ENCODE results near the gene CACNB2. TPM values are rescaled to one million over a fixed set of nuclear protein-coding genes. Genes with fewer than 3 reads are reported as not detected.

The CACNB2 gene
- total RNA-seq, 4 donors from 2014 or later: 0.81 to 13.9 (median 4.5) TPM

- TF ChIP-seq POLR2A (IDR thresholded peaks at IDR 0.05): no peak
- TF ChIP-seq, protein P1, sequence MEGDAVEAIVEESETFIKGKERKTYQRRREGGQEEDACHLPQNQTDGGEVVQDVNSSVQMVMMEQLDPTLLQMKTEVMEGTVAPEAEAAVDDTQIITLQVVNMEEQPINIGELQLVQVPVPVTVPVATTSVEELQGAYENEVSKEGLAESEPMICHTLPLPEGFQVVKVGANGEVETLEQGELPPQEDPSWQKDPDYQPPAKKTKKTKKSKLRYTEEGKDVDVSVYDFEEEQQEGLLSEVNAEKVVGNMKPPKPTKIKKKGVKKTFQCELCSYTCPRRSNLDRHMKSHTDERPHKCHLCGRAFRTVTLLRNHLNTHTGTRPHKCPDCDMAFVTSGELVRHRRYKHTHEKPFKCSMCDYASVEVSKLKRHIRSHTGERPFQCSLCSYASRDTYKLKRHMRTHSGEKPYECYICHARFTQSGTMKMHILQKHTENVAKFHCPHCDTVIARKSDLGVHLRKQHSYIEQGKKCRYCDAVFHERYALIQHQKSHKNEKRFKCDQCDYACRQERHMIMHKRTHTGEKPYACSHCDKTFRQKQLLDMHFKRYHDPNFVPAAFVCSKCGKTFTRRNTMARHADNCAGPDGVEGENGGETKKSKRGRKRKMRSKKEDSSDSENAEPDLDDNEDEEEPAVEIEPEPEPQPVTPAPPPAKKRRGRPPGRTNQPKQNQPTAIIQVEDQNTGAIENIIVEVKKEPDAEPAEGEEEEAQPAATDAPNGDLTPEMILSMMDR (IDR thresholded peaks at IDR 0.05): no peak
- 84 to 90% methylated on average over 4 of the region's 4 CpGs for WGBS, 2 donors
- intact Hi-C loops (cut with DNase I): no loop called here
- no peaks in the 10 kb centered on the region for H3K9me3 ChIP-seq
- H3K27me3 ChIP-seq: no peaks in the 10 kb centered on the region
- no peaks in the 10 kb centered on the region for H3K36me3 ChIP-seq
- H3K4me1 ChIP-seq: no peaks in the 10 kb centered on the region
- H3K4me3 ChIP-seq (replicated peaks in 1 of 3): no peak overlapping the region
- DNase-seq: no peak
- H3K27ac ChIP-seq: no peak overlapping the region
Measured at GRCh38 chr10:18134921-18135320, 5.3 kb upstream of the CACNB2 start.

GRCh38 chr10:18136073-18136791 is 4.0 kb upstream of the CACNB2 start:
- no peak overlapping the region for H3K4me3 ChIP-seq (replicated peaks in 1 of 3)
- no peak for TF ChIP-seq POLR2A (IDR thresholded peaks at IDR 0.05)
- TF ChIP-seq, protein P1 (IDR thresholded peaks at IDR 0.05): no peak
- intact Hi-C loops (cut with DNase I): no loop called here
- H3K9me3 ChIP-seq: no peaks in the 10 kb centered on the region
- no peaks in the 10 kb centered on the region for H3K36me3 ChIP-seq
- no peak for DNase-seq
- no peaks in the 10 kb centered on the region for H3K27me3 ChIP-seq
- peaks cover 0 to 5% of the 10 kb centered on the region in 2 donors for H3K4me1 ChIP-seq
- H3K27ac ChIP-seq: no peak overlapping the region
- 70% methylated on average over 8 of the region's 8 CpGs for WGBS, 2 donors

DNA sequence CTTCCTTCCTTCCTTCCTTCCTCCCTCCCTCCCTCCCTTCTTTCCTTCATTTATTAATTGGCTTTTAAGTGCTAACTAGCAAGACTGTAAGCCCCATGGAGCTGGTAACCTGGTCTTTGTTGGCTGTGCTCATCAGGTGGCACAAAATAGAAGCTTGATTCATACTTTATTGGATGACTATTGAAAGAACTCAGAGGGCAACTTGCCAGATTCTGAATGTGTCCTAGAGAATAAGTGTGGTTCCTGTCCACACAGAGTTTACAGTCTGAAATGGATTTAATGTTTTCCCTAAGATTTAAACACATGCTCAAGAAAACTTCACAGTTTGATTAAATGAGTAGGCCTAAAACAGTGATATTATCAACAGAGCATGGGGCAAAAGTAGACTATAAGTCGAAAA is 3.1 kb upstream of the CACNB2 start:
- H3K27ac ChIP-seq: no peak overlapping the region
- intact Hi-C loops (cut with DNase I): no loop called here
- 87 to 94% methylated on average over 1 of the region's 1 CpG for WGBS, 2 donors
- H3K4me3 ChIP-seq (replicated peaks in 1 of 3): no peak overlapping the region
- TF ChIP-seq POLR2A (IDR thresholded peaks at IDR 0.05): no peak
- TF ChIP-seq, protein P1 (IDR thresholded peaks at IDR 0.05): no peak
- H3K27me3 ChIP-seq: no peaks in the 10 kb centered on the region
- no peaks in the 10 kb centered on the region for H3K9me3 ChIP-seq
- H3K36me3 ChIP-seq: no peaks in the 10 kb centered on the region
- H3K4me1 ChIP-seq: peaks cover 0 to 7% of the 10 kb centered on the region in 2 donors
- no peak for DNase-seq

DNA sequence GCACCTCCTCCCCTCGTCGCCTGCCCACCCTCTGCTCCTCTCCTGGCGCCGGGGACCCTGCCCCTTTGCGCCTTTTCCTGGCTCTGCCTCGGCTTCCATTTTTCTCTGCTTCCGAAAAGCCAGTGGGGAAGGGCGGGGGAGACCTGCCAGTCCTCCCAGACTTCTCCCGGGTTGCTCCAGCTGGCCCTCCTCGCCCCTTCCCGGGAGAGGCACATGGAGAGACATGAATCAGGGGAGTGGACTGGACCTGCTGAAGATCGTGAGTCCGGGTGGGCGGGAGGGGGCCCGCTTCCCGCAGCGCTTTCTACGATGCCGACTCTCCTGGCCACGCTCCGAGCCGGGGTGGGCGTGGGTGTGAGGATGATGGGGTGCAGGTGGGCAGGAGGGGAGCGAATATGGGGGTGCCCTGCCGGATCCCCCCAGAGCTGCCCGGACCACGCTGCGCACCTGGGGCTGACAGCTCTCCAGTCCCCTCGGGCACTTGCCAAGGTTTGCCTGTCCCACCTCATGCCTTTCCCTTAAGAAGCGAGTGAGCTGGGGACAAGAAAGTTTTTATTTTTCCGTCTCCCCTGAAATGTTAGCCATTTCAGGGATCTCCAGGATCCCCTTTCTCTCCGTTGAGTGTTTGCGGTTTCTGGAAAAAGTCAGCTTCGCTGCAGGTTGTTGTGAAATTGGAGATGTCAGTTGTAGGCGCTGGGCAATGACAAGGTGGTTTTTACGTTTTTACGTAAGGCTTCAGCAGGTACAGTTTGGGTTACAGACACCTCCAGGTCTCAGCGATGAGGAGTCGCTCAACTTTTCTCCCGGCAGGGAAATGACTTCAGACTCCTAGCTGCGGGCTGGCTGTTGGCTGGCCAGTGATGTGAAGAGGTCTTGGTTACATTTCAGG is 977 bp downstream of the CACNB2 start:
- peak; percentile 6 to 49 for DNase-seq
- peaks cover 0 to 7% of the 10 kb centered on the region in 2 donors for H3K4me1 ChIP-seq
- no peaks in the 10 kb centered on the region for H3K36me3 ChIP-seq
- no peak overlapping the region for H3K27ac ChIP-seq
- H3K4me3 ChIP-seq (replicated peaks in 1 of 3): peak overlapping the region; percentile 40 to 50 (median 44)
- H3K9me3 ChIP-seq: no peaks in the 10 kb centered on the region
- intact Hi-C loops (cut with DNase I): no loop called here
- no peaks in the 10 kb centered on the region for H3K27me3 ChIP-seq
- TF ChIP-seq, protein P1 (IDR thresholded peaks at IDR 0.05): no peak
- no peak for TF ChIP-seq POLR2A (IDR thresholded peaks at IDR 0.05)
- 6 to 8% methylated on average over 29 to 39 of the region's 41 CpGs for WGBS, 2 donors

DNA sequence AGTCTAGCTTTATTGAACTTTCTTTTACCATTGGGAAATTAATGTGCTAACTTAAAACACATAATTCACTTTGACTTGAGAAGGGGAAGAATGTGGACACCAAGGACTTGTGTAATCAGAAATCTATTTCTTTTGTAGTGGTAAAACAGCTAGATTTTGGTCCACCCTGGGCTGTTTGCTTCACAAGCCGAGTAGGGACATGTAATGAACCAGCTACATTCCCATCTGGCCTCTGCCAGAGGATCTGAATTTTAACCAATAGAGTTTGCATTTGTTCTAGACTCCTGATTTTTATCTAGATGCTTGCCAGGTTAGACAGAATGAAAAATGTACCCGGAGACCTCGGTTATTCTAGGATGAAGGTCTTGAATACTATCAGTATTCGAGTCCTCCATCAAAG is 1.9 kb downstream of the CACNB2 start:
- Histone ChIP-seq H3K4me1 (peaks cover 0 to 7% of the 10 kb centered on the region in 2 donors), H3K27ac (no peak overlapping the region)

More for the DNA sequence above, 1.9 kb downstream of the CACNB2 start:
- WGBS, 2 donors: 78 to 90% methylated on average over 4 of the region's 4 CpGs
- H3K27me3 ChIP-seq: no peaks in the 10 kb centered on the region
- DNase-seq: no peak
- no peak overlapping the region for H3K4me3 ChIP-seq (replicated peaks in 1 of 3)
- H3K9me3 ChIP-seq: no peaks in the 10 kb centered on the region
- TF ChIP-seq, protein P1 (IDR thresholded peaks at IDR 0.05): no peak
- TF ChIP-seq POLR2A (IDR thresholded peaks at IDR 0.05): no peak
- no peaks in the 10 kb centered on the region for H3K36me3 ChIP-seq
- intact Hi-C loops (cut with DNase I): no loop called here
